ENCODE measurements around the gene TRAF3. TPM values are rescaled to one million over a fixed set of nuclear protein-coding genes. Genes with fewer than 3 reads are reported as not detected.

Gene TRAF3
- total RNA-seq, 4 donors from 2014 or later, result 15.9 to 24.9 (median 18.6) TPM

DNA sequence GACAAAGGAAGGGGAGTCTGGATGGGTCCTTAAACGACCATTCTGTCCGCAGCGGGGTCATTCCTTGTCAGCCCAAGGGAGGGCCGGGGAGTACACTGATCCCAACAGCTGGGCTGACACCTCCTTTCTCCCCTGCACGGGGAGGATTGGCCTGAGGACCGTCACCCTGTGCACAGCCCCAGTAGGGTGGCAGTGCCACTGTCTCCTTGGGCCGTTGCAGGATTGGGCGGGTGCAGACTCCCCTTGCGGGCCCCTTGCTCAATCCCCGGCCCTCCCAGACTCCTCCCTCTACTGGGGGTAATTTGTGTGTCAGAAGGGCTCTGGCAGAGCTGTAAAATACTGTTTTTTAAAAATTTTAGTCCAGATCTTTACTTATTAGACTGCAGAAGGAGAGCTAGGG, 132.7 kb downstream of the TRAF3 start:
- DNase-seq, result no peak
- TF ChIP-seq, protein P1, sequence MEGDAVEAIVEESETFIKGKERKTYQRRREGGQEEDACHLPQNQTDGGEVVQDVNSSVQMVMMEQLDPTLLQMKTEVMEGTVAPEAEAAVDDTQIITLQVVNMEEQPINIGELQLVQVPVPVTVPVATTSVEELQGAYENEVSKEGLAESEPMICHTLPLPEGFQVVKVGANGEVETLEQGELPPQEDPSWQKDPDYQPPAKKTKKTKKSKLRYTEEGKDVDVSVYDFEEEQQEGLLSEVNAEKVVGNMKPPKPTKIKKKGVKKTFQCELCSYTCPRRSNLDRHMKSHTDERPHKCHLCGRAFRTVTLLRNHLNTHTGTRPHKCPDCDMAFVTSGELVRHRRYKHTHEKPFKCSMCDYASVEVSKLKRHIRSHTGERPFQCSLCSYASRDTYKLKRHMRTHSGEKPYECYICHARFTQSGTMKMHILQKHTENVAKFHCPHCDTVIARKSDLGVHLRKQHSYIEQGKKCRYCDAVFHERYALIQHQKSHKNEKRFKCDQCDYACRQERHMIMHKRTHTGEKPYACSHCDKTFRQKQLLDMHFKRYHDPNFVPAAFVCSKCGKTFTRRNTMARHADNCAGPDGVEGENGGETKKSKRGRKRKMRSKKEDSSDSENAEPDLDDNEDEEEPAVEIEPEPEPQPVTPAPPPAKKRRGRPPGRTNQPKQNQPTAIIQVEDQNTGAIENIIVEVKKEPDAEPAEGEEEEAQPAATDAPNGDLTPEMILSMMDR (IDR thresholded peaks at IDR 0.05), result no peak
- no peak for TF ChIP-seq POLR2A (IDR thresholded peaks at IDR 0.05)

DNA sequence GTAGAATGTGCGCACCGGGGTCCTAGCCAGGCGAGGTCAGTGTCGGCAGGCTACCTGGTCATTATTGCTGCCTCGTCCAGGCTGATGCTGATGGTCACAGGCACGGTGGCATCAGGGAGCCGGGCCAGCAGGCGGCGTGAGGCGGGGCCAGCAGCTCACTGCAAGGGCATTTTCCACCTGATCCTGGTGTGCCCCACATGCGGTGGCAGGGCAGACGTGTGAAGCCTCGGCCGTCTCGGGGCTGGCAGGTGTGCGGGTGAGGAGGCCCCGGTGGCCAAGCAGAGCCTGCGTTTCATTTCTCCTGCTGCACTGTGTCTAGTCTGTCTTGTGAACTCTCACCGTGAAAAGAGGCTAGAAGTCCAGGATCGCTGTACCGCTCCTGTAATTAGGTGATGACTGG, 133.2 kb downstream of the TRAF3 start:
- intact Hi-C loops (cut with DNase I), result no loop called here
- 93 to 94% methylated on average over 16 to 18 of the region's 21 CpGs for WGBS, 2 donors
- TF ChIP-seq POLR2A (IDR thresholded peaks at IDR 0.05), result no peak
- TF ChIP-seq, protein P1 (IDR thresholded peaks at IDR 0.05), result no peak

More for the DNA sequence above, 132.7 kb downstream of the TRAF3 start:
- 87 to 91% methylated on average over 7 of the region's 10 CpGs for WGBS, 2 donors
- H3K4me3 ChIP-seq (replicated peaks in 1 of 3), result no peak overlapping the region
- peaks cover 0 to 6% of the 10 kb centered on the region in 2 donors for H3K36me3 ChIP-seq
- intact Hi-C loops (cut with DNase I), result no loop called here
- no peak overlapping the region for H3K27ac ChIP-seq
- H3K27me3 ChIP-seq, result no peaks in the 10 kb centered on the region
- peaks cover 12 to 16% of the 10 kb centered on the region in 2 donors for H3K4me1 ChIP-seq
- H3K9me3 ChIP-seq, result no peaks in the 10 kb centered on the region

DNA sequence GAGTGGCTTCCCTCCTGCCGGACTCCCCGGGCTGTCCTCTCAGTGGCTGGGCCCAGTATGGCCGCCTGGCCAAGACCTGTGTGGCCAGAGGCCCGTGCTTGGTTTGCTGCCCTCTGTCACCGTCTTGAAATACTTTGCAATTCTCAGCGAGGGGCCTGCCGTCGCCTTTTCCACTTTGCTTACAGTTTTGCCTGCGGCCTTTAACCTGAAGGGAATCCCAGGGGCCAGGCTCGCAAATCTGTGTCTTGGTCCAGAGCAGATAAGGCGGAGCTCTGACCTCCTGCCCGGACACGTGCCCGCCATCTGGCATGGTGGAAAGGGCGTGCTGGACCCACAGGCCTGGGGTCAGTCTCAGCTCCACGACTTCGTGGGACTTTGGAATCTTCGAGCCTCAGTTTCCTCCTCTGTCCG, 134.3 kb downstream of the TRAF3 start:
- Histone ChIP-seq H3K27ac (no peak overlapping the region), H3K36me3 (no peaks in the 10 kb centered on the region), H3K4me1 (peaks cover 12 to 16% of the 10 kb centered on the region in 2 donors), H3K27me3 (no peaks in the 10 kb centered on the region), H3K9me3 (no peaks in the 10 kb centered on the region), H3K4me3 (replicated peaks in 1 of 3) (no peak overlapping the region)
- no peak for TF ChIP-seq POLR2A (IDR thresholded peaks at IDR 0.05)
- TF ChIP-seq, protein P1 (IDR thresholded peaks at IDR 0.05), result no peak
- 92 to 93% methylated on average over 18 to 19 of the region's 19 CpGs for WGBS, 2 donors
- DNase-seq, result no peak
- intact Hi-C loops (cut with DNase I), result no loop called here

More for the DNA sequence above, 133.2 kb downstream of the TRAF3 start:
- Histone ChIP-seq H3K27ac (no peak overlapping the region), H3K27me3 (no peaks in the 10 kb centered on the region), H3K4me1 (peaks cover 12 to 16% of the 10 kb centered on the region in 2 donors), H3K9me3 (no peaks in the 10 kb centered on the region), H3K4me3 (replicated peaks in 1 of 3) (no peak overlapping the region), H3K36me3 (peaks cover 0 to 3% of the 10 kb centered on the region in 2 donors)
- no peak for DNase-seq

DNA sequence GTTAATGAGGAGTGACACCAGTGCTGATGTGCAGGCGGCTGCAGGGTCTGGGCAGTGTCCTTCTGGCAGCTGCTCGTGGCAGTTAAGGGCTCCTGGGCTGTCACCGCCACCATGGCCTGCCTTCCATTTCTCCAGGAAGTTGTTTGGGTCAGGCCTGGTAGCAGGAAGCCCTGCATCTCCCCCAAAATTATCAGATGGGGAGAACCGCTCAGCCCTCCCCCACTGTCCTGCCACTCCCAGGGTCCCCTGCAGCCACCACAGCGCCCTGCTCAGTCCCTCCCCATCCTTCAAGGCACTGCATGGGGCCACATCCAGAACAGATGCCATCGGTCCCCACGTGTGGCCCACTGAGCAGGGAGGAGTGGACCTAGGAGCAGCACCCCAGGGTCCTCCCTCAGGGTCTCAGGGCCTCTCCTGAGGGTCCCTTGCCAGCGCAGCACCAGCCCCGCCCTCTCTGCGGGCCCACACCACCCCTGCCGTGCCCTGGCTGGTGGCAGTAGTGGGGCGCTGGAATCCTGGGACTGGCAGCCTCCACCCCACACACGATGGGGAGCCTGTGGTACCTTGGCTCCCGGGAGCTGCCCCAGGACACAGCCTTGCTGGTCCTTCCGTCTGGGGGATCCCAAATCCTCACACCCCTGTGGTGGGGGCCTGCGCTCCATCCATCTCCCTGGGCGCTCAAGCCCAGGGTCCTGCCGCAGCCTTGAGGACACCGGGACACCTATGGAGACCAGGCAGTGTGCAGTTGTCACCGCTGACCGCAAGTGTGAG, 134.9 kb downstream of the TRAF3 start:
- H3K4me3 ChIP-seq (replicated peaks in 1 of 3), result no peak overlapping the region
- H3K4me1 ChIP-seq, result peaks cover 12 to 16% of the 10 kb centered on the region in 2 donors
- DNase-seq, result no peak
- no peaks in the 10 kb centered on the region for H3K36me3 ChIP-seq
- intact Hi-C loops (cut with DNase I), result no loop called here
- 94 to 100% methylated on average over 6 to 12 of the region's 21 CpGs for WGBS, 2 donors
- H3K27ac ChIP-seq, result no peak overlapping the region
- no peaks in the 10 kb centered on the region for H3K9me3 ChIP-seq
- no peaks in the 10 kb centered on the region for H3K27me3 ChIP-seq
- TF ChIP-seq POLR2A (IDR thresholded peaks at IDR 0.05), result no peak
- TF ChIP-seq, protein P1 (IDR thresholded peaks at IDR 0.05), result no peak

All from thyroid gland (tissue), 4 donors.